Endothelial cell of umbilical vein (primary cell): ENCODE measurements around the gene CMSS1.

Experiments
- POLR2AphosphoS5 ChIP-seq: IDR thresholded peaks from 2 replicates; pipeline ENCODE4 v1.6.1; 2012; ENCODE audit warnings: low read depth, mild to moderate bottlenecking, control low read depth, low read length, moderate library complexity; ENCODE audit not compliant: insufficient read depth
- TF ChIP-seq, protein P1 (sequence below), 2 donors: IDR thresholded peaks; 1 replicate in 1 of 2; 2 replicates in 1 of 2; pipeline ENCODE4 v1.5.1; 2011; ENCODE audit warnings: low read length in 2 of 2, mild to moderate bottlenecking in 2 of 2, moderate library complexity in 2 of 2, control low read depth in 1 of 2, inconsistent platforms in 1 of 2, low read depth in 1 of 2; ENCODE audit not compliant: insufficient read depth in 1 of 2; ENCODE audit errors: extremely low read depth in 1 of 2

DNA sequence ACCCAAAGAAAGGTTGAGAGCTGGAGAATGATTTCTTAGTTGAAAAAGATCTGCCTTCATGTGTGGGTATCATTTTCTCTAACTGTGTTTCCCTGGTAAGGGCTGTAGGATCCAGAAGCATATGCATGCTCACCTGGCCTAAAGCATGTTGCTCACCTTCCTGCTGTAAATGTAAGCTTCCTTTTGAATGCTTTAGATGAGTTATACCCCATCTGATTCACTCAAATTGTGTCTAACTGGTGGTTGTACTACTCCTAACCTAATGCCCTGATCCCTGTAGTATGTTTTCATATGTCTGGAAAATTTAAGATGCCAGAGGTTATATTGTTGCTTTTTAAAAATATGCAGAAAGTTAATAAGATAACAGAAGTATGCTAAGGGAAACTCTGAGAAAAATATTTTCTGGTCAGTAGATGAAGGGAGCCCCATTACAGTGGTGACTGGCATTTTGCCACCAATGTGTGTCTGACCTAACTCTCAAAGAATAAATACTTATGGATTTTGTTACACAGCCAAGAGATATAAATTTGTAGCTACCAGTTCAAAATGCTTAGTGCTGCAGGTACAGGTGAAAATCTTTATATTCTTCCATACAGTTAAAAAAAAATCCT is 289.0 kb downstream of the CMSS1 start:
- no peak for TF ChIP-seq POLR2AphosphoS5
- TF ChIP-seq, protein P1, sequence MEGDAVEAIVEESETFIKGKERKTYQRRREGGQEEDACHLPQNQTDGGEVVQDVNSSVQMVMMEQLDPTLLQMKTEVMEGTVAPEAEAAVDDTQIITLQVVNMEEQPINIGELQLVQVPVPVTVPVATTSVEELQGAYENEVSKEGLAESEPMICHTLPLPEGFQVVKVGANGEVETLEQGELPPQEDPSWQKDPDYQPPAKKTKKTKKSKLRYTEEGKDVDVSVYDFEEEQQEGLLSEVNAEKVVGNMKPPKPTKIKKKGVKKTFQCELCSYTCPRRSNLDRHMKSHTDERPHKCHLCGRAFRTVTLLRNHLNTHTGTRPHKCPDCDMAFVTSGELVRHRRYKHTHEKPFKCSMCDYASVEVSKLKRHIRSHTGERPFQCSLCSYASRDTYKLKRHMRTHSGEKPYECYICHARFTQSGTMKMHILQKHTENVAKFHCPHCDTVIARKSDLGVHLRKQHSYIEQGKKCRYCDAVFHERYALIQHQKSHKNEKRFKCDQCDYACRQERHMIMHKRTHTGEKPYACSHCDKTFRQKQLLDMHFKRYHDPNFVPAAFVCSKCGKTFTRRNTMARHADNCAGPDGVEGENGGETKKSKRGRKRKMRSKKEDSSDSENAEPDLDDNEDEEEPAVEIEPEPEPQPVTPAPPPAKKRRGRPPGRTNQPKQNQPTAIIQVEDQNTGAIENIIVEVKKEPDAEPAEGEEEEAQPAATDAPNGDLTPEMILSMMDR (IDR thresholded peaks at IDR 0.05; ENCODE audit: extremely low read depth in 1 of 2, insufficient read depth in 1 of 2, low read depth in 1 of 2, low read length in 2 of 2) = no peak
